Limb (tissue), 2 donors: ENCODE results near the gene SRC.
"Not testable (repeated sequence)": the region's sequence is repeated elsewhere in the genome, so short reads cannot be mapped to it uniquely, and the experiment has no call there.

ENCODE experiments used
- DNase-seq, 2 donors: peaks; one replicate each; pipeline ENCODE4 v3.0.0-alpha.2; 2016; ENCODE audit errors: extremely low spot score in 2 of 2

The SRC gene

DNA sequence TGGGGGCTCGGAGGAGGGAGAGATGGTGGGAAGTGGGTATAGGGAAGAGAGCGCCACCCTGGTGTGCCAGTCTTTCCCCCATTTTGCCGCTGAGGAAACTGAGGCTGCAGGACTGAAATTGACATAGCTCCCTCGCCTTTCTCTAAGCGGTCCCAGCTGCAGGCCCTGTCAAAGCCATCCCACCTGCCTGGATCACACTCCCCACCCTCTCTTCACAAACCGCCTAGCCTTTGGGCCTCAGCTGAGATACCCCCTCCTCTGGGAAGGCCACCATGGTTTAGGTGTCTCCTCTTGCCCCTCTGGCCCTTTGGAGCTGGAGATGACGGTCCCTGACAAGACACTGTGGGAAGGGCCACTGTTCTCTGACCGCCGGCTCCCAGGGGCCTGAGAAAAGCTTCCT, 16.9 kb downstream of the SRC start:
- no peak for DNase-seq

DNA sequence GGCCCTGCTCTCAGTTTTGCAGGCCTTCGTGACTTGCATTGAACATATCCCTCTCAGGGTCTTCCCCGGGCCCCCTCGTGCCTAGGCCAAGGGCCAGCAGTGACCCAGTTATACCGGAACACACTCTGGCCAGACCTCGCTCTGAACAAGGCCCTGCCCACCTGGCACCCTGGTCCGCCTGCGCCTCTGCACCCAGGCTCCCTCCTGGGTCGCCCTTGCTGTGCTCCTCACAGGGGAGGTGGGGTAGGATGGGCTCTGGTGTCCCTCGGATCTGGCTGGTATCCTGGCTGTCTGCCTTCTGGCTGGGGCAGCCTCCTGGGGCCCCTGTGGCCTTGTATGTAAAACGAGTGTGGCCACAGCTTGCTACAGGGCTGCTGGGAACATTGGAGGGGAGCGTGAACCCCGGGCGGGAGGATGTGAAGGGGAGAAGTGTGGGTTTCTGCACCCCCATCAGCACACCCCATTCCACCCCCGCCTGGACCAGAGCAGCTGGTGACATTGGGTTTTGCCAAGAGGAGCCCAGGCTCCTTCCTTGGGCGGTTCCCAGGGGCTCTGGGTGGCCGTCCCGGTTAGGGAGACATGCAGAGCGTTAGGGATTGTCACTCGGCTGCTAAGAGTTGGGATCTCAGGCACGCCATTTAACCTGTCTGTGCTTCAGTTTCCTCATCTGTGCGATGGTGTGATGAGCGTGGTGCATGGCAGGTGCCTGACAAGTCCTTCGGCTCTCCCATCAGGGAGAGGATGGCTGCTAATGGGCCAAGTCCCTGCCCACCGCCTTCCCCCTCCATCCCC, 17.5 kb downstream of the SRC start:
- DNase-seq: no peak

DNA sequence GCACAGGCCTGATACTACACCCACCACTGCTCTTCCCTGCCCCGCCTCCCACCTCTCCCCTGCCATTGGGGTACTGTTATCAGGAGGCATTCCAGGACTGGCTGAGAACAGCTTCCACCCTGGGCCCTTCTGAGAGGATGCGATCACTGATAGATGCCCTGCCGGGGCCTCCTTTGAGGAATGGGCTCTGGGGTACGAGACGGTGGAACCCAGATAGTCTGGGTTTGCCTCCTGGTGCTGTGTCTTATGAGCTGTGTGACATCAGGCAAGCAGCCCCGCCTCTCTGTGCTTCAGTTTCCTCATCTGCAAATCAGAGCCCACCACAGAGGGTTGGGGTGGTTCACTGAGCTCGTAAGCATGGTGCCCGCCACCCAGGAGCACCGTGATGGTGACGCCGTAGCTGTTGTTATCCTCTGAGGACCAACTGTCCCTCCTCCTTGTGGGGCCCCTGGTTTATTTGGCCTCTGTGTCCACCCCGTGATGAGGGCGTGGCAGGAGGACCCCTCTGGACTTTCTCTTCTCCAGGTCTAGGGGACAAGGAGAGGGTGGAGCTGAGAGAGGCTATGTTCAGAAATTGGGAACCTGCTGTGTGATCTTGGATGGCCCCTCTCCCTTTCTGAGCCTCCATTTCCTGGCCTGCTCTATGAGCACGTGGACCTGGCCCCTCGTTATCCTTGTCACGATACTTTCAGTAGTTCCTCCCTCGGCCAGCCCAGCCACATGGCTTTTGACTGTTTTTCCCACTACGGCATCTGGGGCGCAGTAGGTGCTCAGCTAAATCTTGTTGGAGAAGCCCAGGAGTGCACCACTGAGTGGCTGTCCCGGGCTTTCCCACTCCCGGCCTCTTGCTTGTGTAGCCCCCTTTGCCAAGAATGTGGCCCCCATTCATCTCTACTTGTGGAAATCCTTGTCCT, 18.3 kb downstream of the SRC start:
- DNase-seq: no peak

DNA sequence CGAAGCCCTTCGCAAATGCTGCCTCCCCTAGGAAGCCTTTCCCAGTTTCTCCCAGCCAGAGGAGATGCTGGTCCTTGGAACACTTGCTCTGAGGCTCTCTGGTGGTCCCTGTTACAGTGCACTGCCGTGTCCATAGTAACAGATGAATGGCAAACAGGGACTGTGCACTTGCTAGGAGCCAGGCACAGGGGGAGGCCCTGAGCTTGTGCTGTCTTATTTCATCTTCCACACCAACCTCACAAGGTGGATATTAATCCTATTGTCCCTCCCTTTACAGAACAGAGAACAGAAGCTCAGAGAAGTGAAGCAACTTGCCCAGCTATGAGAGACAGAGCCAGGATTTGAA, 19.0 kb downstream of the SRC start:
- no peak for DNase-seq

DNA sequence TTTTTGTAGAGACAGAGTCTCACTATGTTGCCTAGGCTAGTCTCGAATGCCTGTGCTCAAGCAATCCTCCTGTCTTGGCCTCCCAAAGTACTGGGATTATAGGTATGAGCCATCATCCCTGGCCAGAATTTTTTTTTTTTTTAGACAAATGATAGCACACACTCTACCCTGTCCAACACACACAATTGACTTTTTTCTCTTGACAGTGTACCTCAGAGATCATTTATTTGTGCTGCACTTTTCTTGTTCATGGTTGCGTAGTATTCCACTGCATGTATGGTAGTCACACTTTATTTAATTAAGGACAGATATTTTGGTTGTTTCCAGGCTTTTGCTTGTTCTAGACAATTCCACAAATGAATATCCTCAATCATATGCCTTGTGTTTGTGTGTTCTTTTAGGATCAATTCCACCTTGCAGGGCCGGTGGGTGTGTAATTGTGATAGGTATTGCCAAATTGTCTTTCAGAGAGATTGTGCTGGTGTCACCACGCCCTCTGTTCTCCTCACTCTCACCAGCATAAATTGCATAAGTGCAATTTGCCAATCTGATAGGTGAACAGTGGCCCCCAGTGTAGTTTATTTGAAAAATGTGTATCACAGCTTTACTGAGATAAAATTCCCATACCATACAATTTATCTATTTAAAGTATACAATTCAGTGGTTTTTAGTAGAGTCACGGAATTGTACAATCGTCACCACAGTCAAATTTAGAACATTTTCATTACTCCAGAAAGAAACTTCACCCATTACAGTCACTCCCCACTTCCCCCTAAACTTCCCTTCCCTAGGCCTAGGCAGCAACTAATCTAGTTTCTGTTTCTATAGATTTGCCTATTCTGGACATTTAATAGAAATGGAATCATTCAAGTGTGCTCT, 20.1 kb downstream of the SRC start:
- DNase-seq: no peak

DNA sequence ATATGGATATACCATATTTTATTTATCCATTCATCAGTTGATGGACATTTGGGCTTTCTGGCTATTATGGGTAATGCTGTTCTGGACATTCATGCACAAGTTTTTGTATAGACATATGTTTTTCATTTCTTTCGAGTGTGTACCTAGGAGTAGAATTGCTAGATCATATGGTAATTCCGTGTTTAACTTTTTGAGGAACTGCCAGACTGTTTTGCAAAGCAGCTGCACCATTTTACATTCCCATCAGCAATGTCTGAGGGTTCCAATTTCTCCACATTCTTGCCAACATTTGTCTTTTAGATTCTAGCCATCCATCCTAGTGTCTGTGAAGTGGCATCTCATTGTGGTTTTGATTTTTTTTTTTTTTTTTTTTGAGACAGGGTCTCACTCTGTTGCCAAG, 20.8 kb downstream of the SRC start:
- no peak for DNase-seq

DNA sequence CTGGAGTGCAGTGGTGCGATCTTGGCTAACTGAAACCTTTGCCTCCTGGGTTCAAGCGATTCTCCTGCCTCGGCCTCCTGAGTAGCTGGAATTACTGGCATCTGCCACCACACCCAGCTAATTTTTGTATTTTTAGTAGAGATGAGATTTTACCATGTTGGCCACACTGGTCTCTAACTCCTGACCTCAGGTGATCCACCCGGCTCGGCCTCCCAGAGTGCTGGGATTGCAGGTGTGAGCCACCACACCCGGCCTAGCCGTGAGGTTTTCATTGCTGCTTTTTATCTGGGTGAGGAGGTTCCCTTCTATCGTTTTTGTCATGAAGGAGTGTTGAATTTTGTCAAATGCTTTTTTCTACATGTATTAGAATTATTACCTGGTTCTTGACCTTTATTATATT, 23.9 kb downstream of the SRC start:
- no peak for DNase-seq

DNA sequence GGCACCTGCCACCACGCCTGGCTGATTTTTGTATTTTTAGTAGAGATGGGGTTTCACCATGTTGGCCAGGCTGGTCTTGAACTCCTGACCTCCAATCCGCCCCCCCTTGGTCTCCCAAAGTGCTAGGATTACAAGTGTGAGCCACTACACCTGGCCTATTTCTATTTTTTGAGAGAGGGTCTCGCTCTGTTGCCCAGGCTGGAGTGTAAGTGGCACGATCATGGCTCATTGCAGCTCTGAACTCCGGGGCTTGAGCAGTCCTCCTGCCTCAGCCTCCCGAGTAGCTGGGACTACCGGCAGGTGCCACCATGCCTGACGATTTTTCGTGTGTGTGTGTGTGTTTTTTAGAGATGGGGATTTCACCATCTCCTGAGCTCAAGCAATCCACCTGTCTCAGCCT, 25.9 kb downstream of the SRC start:
- not testable (repeated sequence) for DNase-seq

DNA sequence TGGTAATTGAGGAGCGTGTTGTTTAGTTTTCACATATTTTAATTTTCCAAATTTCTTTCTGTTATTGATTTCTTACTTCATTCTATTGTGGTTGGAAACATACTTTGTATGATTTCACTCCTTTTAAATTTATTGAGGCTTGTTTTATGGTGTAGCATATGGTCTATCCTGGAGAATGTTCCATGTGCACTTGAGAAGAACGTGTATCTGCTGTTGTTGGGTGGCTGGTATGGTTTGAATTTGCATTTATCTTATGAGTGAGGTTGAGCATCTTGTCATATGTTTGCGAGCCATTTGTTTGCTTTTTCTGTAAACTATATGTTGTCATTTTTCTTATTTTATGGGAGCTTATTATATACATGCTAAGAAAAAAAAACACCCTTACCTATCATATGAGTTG, 26.5 kb downstream of the SRC start:
- DNase-seq: no peak

DNA sequence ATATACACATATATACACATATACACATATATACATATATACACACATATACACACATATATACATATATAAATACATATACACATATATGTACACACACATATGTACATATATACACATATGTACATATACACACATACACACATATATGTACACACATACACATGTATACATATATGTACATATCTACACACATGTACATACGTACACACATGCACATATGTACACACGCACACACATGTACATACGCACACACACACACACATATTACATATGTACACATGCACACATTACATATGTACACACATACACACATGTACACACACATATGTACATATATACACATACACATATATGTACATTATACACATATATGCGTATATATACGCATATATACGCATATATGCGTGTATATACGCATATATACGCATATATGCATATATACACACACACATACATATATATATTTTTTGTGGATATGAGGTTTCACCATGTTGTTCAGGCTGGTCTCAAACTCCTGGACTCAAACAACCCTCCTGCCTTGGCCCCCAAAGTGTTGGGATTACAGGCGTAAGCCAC, 27.2 kb downstream of the SRC start:
- no peak for DNase-seq

DNA sequence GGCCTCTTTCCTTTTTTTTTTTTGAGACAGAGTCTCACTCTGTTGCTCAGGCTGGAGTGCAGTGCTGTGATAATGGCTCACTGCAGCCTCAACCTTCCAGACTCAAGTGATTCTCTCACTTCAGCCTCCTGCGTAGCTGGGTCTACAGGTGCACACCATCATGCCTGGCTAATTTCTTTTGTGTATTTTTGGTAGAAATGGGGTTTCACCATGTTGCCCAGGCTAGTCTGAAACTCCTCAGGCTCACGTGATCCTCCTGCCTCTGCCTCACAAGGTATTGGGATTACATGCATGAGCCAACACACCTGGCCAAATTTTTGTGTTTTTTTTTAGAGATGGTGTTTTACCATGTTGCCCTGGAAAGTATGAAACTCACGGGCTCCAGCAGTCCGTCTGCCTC, 29.3 kb downstream of the SRC start:
- DNase-seq: no peak

DNA sequence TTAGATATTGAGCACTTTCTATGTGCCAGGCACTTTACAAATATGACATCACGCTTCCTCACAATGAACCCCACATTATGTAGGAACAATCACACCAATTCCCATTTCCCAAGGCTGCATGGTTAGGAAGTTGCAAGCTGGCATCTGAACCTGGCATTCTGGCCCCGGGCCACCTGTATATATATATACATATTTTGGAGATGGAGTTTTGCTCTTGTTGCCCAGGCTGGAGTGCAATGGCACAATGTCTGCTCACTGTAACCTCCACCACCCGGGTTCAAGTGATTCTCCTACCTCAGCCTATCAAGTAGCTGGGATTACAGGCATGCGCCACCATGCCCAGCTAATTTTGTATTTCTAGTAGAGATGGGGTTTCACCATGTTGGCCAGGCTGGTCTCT, 30.4 kb downstream of the SRC start:
- no peak for DNase-seq

DNA sequence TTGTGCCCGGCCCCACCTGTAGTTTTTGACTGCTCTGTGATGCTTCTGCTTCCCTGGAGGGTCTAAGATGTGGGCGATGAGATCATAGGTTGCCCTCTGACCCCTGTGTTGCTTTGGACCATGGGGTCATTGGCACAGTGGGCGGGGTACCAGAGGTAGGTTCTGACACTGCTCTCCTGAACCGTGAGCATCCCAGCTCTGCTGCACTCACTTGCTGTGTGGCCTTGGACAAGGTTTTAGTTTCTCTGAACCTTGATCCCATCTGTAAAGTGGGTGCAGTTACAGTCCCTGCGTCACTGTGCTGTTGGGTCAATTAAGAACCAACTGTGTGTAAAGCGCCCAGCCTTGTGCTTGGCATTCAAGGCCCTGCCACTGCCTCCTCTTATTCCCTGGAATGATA, 30.9 kb downstream of the SRC start:
- DNase-seq: no peak

DNA sequence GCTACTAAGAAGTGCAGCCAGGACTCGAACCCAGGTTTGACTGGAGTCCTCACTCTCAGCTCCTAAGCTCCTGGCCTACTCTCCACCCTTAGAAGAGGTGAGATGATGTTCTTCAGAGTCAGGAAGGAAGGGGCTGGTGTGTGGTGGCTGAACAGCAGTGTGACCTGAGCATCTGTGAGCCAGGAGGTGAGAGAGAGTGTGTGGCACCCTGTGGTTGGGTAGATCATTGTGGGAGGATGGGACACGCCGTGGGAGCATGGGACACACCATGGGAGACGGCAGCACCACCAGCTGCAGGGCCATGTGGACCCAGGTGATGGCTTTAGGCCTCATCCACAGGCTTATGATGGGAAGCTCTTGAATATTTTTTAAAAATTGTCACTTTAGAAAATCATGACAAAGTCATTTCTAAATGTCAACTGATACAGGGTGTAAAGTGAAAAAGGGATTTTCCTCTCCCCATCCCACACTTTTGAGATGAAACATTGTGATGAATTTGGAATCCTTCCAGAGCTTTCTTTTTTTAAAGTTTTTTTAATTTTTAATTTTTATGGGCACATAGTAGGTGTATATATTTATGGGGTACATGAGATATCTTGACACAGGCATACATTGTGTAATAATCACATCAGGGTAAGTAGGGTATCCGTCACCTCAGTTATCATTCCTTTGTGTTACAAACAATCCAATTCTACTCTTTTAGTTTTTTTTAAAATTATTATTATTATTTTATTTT, 31.6 kb downstream of the SRC start:
- no peak for DNase-seq

DNA sequence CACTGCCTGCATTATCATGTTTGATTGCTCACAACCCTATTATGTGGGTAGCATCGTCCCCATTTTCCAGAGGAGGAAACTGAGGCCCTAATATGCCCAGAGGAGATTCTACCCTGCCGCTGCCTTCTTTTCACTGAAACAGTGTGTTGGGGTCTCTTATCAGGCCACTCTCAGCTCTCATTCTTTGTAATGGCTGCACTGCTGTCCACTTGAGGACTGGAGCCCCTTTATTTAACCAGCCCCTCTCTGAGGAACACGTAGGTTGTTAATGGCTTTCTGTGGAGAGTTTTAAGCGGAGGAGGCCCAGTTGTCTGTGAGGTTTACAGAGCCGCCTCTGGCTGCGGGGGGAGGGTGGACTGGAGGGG, 32.5 kb downstream of the SRC start:
- peak in 1 of 2 donors; percentile 14 for DNase-seq

DNA sequence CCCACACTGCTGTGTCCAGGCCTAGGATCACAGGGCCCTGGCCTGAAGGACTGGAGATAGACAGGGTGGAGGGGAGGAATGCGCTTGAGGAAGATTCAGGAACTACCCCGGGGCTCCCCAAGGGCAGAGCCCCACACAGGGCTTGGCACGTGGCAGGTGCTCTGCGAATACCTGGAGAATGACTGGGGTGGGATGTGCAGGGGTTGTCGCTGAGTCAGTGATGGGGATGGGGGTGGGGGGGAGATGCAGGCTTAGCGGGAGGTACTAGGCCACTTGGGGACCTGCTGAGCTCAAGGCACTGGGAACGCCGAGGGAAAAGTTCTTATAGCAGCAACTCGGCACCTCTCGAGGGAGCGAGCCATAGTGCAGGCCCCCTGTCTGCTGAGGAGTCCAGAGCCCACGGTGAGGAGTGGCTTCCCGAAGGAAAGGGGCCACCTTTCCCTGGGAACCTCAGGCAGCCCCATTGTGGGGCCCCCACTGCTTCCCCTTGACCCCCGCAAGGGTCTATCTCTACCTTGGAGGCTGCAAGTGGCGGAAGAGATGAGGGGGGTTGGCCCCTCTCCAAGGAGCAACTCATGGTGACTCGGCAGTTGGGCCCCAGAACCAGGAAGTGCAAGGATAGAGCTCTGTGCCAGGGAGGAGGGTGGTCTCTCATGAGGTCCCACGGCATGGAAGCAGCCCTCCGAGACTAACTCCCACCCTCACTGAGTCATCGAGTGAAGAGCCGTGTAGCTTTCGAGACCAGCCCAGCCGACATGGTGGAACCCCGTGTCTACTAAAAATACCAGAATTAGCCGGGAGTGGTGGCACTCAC, 33.1 kb downstream of the SRC start:
- DNase-seq: peak in 1 of 2 donors; percentile 27

DNA sequence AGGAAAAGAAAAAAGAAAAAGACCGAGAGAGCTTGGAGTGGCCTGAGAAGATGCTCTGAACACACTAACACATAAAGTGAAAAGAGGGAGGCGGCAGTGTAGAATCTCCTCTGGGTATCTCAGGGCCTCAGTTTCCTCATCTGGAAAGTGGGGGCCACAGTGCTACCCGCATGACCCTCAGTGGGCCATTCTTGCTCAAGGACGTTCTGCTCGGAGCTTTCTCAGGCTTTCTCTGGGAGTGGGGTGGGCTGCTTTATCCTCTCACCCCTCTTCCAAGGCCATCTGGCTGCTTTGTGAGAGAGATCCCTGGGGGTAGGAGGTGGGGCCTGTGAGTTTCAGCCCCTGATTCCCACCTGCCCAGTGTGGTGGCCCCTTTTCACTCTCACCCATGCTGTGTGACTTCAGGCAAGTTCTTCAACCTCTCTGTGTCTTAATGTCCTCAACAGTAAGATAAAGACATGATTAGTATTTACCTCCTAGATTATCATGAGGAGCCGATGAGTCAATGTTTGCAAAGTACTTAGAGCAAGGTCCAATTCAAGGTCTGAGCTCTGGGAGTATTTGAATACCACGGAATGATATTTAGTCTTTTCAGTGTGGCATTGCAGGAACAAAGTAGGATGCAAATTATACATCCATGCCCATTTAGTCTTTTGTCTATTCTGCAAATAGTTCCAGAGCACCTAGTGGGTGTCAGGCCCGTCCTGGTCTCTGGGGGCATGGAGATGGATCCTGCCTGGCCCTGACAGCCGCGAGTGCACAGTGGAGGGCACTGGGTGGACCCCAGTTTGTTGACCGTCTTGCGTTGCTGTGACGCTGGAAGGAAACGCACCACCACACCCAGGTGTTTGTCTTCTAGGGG, 34.3 kb downstream of the SRC start:
- peak in 1 of 2 donors; percentile 22 for DNase-seq

DNA sequence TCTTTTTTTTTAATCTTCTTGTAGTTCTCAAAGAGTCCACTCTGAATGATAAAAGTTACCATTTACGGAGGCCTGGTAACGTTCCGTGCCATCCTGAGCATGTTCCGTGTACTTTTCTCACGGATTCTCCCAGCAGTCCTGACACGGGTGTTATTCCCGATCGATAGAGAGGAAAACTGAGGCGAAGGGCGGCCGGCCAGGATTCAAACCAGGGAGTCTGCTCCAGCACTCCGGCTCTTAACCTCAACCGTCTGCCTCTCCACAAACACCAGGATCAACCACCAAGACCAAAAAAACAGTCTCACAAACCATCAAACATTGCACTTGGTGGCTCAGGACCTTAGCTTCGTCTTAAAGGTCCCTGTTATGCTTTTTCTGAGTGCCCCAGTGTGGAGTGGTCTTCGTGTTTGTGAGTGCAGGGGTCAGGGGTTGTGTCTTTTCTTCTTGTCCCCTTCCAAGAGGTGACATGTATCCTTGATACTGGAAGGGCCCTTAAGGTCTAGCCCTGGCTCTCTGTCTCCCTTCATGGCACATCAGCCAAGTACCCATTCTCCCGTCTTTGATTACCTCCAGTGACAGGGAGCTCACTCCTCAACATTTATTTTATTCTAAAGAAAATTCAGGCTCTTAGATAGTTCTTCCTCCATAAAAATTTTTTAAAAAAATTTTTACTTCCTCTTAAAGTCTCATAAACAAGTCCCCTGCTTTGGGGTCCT, 35.1 kb downstream of the SRC start:
- DNase-seq: no peak
